Mucosa of rectum (tissue), 2 donors: ENCODE data around the gene LMO2.
"Not testable (repeated sequence)": the region's sequence is repeated elsewhere in the genome, so short reads cannot be mapped to it uniquely, and the experiment has no call there.

ENCODE experiments used
- H3K27ac ChIP-seq, 2 donors: one replicate each; pipeline ENCODE4 v1.7.0; 2013; ENCODE audit warnings: inconsistent platforms in 2 of 2, low read depth in 2 of 2, low read length in 2 of 2
- H3K27me3 ChIP-seq, 2 donors: one replicate each; pipeline ENCODE4 v1.7.0; 2013; ENCODE audit warnings: low read length in 2 of 2; ENCODE audit not compliant: control insufficient read depth in 2 of 2, insufficient read depth in 2 of 2
- H3K36me3 ChIP-seq, 2 donors: one replicate each; pipeline ENCODE4 v1.7.0; 2013; ENCODE audit warnings: low read length in 2 of 2; ENCODE audit not compliant: control insufficient read depth in 2 of 2, insufficient read depth in 2 of 2
- H3K4me1 ChIP-seq, 2 donors: one replicate each; pipeline ENCODE4 v1.7.0; 2013; ENCODE audit warnings: low read length in 2 of 2, mild to moderate bottlenecking in 1 of 2; ENCODE audit not compliant: control insufficient read depth in 2 of 2, insufficient read depth in 2 of 2
- H3K4me3 ChIP-seq, 2 donors: one replicate each; pipeline ENCODE4 v1.7.0; 2013; ENCODE audit warnings: low read length in 2 of 2
- H3K9ac ChIP-seq, 2 donors: one replicate each; pipeline ENCODE4 v1.7.0; 2013; ENCODE audit warnings: low read length in 2 of 2, low read depth in 1 of 2, mild to moderate bottlenecking in 1 of 2
- H3K9me3 ChIP-seq, 2 donors: one replicate each; pipeline ENCODE4 v1.7.0; 2013; ENCODE audit warnings: low read length in 2 of 2; ENCODE audit not compliant: control insufficient read depth in 2 of 2
- donor health status: healthy.
- donor health status: Normal muscosa, but diverticular disease.

The LMO2 gene

GRCh38 chr11:33827206-33827605, 64.7 kb downstream of the LMO2 start:
- no peak overlapping the region for H3K27ac ChIP-seq
- H3K36me3 ChIP-seq: no peaks in the 10 kb centered on the region
- H3K9me3 ChIP-seq: no peaks in the 10 kb centered on the region
- H3K4me3 ChIP-seq: no peak overlapping the region
- peaks cover 0 to 6% of the 10 kb centered on the region in 2 donors for H3K4me1 ChIP-seq
- H3K9ac ChIP-seq: no peak overlapping the region
- peaks cover 24 to 25% of the 10 kb centered on the region in 2 donors for H3K27me3 ChIP-seq

DNA sequence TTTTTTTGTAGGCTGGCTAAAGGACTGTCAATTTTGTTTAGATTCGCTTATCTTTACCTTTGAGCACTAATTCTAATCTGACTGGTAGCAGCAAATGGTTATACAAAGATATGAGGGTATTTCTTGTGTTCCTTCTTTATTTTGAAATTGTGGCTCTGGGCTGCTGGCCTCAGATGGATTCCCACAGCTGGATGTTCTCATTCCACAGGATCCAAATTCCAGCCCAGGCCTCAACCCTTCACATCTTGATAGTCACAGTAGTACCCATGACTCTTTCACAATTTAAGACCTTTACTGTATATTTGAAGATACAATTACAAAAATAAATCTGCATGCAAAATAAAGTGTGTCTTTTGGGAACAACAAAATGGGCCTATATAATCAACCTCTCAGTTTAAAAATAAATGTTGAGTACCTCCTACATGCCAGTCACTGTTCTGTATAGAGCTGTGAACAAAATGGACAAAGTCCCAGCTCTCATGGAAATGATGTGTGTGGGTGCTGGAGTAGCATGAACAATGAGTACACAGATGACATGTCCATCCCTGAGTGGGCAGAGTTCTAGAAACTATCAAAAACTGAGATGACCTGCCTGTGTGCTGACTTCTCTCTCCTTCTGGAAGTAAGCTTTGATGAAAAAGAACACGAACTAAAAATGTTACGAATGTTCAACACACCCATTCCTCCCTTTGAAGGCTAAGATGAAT, 65.9 kb downstream of the LMO2 start:
- no peaks in the 10 kb centered on the region for H3K9me3 ChIP-seq
- peaks cover 0 to 6% of the 10 kb centered on the region in 2 donors for H3K4me1 ChIP-seq
- no peak overlapping the region for H3K4me3 ChIP-seq
- no peak overlapping the region for H3K9ac ChIP-seq
- no peaks in the 10 kb centered on the region for H3K36me3 ChIP-seq
- peaks cover 29 to 35% of the 10 kb centered on the region in 2 donors for H3K27me3 ChIP-seq
- H3K27ac ChIP-seq: no peak overlapping the region

- not testable (repeated sequence) for H3K36me3 ChIP-seq, H3K9me3 ChIP-seq, H3K27ac ChIP-seq, H3K9ac ChIP-seq, H3K4me1 ChIP-seq, H3K4me3 ChIP-seq
- H3K27me3 ChIP-seq: peaks cover 21 to 26% of the 10 kb centered on the region in 2 donors
Observed at GRCh38 chr11:33822981-33823380, 68.9 kb downstream of the LMO2 start.

GRCh38 chr11:33819278-33820035, 72.4 kb downstream of the LMO2 start:
- no peaks in the 10 kb centered on the region for H3K36me3 ChIP-seq
- no peak overlapping the region for H3K9ac ChIP-seq
- H3K27ac ChIP-seq: no peak overlapping the region
- H3K9me3 ChIP-seq: no peaks in the 10 kb centered on the region
- H3K4me3 ChIP-seq: no peak overlapping the region
- no peaks in the 10 kb centered on the region for H3K4me1 ChIP-seq
- peaks cover 14 to 15% of the 10 kb centered on the region in 2 donors for H3K27me3 ChIP-seq
